Endometrial microvascular endothelial cells (primary cell): ENCODE data around the gene ARL5B. TPM values are rescaled to one million over a fixed set of nuclear protein-coding genes. Genes with fewer than 3 reads are reported as not detected.
"Not testable (repeated sequence)": the region's sequence is repeated elsewhere in the genome, so short reads cannot be mapped to it uniquely, and the experiment has no call there.

Experiments used
- in situ Hi-C: cut with HindIII; loops from 2 replicates; pipeline ENCODE4 v1.10.0; 2017; ENCODE audit warnings: low sequenced_read_pairs, low pct_unique_long_range_greater_than_20kb; ENCODE audit errors: inconsistent ontology term
- total RNA-seq: library from RNA; depleted of rRNA; stranded (reverse); fragments of >200 nt; gene quantifications from one replicate; pipeline ENCODE4 v1.2.3, GENCODE V29; 2015; ENCODE audit errors: inconsistent ontology term

Gene ARL5B
- 12.5 TPM for total RNA-seq

- in situ Hi-C loops, result no loop called here
Observed at GRCh38 chr10:18659125-18659818, at the start of gene ARL5B. TSS of gene ARL5B (plus strand) at chr10:18659431. CDS start at chr10:18659638, 207 bp downstream.

- in situ Hi-C loops, result no loop called here
Observed at GRCh38 chr10:18610517-18610916, 48.7 kb upstream of the ARL5B start.

- in situ Hi-C loops, result no loop called here
Observed at GRCh38 chr10:18611168-18611567, 48.1 kb upstream of the ARL5B start.

- in situ Hi-C loops, result no loop called here
Observed at GRCh38 chr10:18615618-18616017, 43.6 kb upstream of the ARL5B start.

- in situ Hi-C loops, result no loop called here
Observed at GRCh38 chr10:18616337-18616736, 42.9 kb upstream of the ARL5B start.

GRCh38 chr10:18619016-18619415 lies 40.2 kb upstream of the ARL5B start:
- in situ Hi-C loops, result no loop called here

GRCh38 chr10:18620856-18621255 lies 38.4 kb upstream of the ARL5B start:
- in situ Hi-C loops, result no loop called here

GRCh38 chr10:18623671-18624070 lies 35.6 kb upstream of the ARL5B start:
- in situ Hi-C loops, result not testable (repeated sequence)

- in situ Hi-C loops, result no loop called here
Observed at GRCh38 chr10:18625886-18626285, 33.3 kb upstream of the ARL5B start.

- in situ Hi-C loops, result not testable (repeated sequence)
Observed at GRCh38 chr10:18627452-18628018, 31.7 kb upstream of the ARL5B start.

- in situ Hi-C loops, result not testable (repeated sequence)
Observed at GRCh38 chr10:18632500-18632899, 26.7 kb upstream of the ARL5B start.

GRCh38 chr10:18635995-18636394 lies 23.2 kb upstream of the ARL5B start:
- in situ Hi-C loops, result no loop called here

- in situ Hi-C loops, result not testable (repeated sequence)
Observed at GRCh38 chr10:18637400-18637799, 21.8 kb upstream of the ARL5B start.

GRCh38 chr10:18639719-18640118 lies 19.5 kb upstream of the ARL5B start:
- in situ Hi-C loops, result not testable (repeated sequence)

- in situ Hi-C loops, result no loop called here
Observed at GRCh38 chr10:18647151-18647550, 12.1 kb upstream of the ARL5B start.

- in situ Hi-C loops, result no loop called here
Observed at GRCh38 chr10:18647945-18648344, 11.3 kb upstream of the ARL5B start.

GRCh38 chr10:18649364-18649959 lies 9.8 kb upstream of the ARL5B start:
- in situ Hi-C loops, result no loop called here

- in situ Hi-C loops, result no loop called here
Observed at GRCh38 chr10:18650404-18650997, 8.7 kb upstream of the ARL5B start.

- in situ Hi-C loops, result no loop called here
Observed at GRCh38 chr10:18651324-18652007, 7.8 kb upstream of the ARL5B start, which contains the start of gene NSUN6. TSS of gene NSUN6 (minus strand) at chr10:18651587. CDS start at chr10:18651203, 384 bp downstream.
